HG02973 (cell line): Measurements from ENCODE around the gene HOXA9.

Source experiments
- ATAC-seq: cut with Tn5 transposase; IDR thresholded peaks from one replicate; pipeline ENCODE4 v1.9.1; 2021; ENCODE audit warnings: moderate library complexity; ENCODE audit not compliant: unreplicated experiment

HOXA9 gene

GRCh38 chr7:27165089-27165995 lies at the start of gene HOXA9:
Gene HOXA9, minus strand, starts transcription at chr7:27165537. Its CDS starts 80 bp downstream, at chr7:27165457.
- no peak for ATAC-seq

GRCh38 chr7:27214239-27214950 lies 49.1 kb upstream of the HOXA9 start:
- ATAC-seq: no peak

GRCh38 chr7:27213433-27214238 lies 48.3 kb upstream of the HOXA9 start:
- no peak for ATAC-seq

- no peak for ATAC-seq
These were observed 47.4 kb upstream of the HOXA9 start for GRCh38 chr7:27212497-27213432.

- no peak for ATAC-seq
These were observed 46.4 kb upstream of the HOXA9 start for GRCh38 chr7:27211764-27212204.

- no peak for ATAC-seq
These were observed 45.7 kb upstream of the HOXA9 start for GRCh38 chr7:27211084-27211446.

GRCh38 chr7:27210441-27211083 lies 45.2 kb upstream of the HOXA9 start:
- ATAC-seq: no peak

GRCh38 chr7:27209933-27210440 lies 44.6 kb upstream of the HOXA9 start:
- no peak for ATAC-seq

GRCh38 chr7:27208998-27209397 lies 43.7 kb upstream of the HOXA9 start:
- no peak for ATAC-seq

- ATAC-seq: no peak
These were observed 42.1 kb upstream of the HOXA9 start for GRCh38 chr7:27207348-27207985.

GRCh38 chr7:27205325-27206280 lies 40.3 kb upstream of the HOXA9 start:
- ATAC-seq: no peak

GRCh38 chr7:27204851-27205322 lies 39.5 kb upstream of the HOXA9 start:
- ATAC-seq: no peak

- no peak for ATAC-seq
These were observed 38.7 kb upstream of the HOXA9 start for GRCh38 chr7:27203964-27204594.

GRCh38 chr7:27203365-27203953 lies 38.1 kb upstream of the HOXA9 start:
- ATAC-seq: no peak

- ATAC-seq: no peak
These were observed 37.5 kb upstream of the HOXA9 start for GRCh38 chr7:27202862-27203134.

- no peak for ATAC-seq
These were observed 36.9 kb upstream of the HOXA9 start for GRCh38 chr7:27202018-27202861.
